ENCODE results near the gene SURF4.
"Not testable (repeated sequence)": the region's sequence is repeated elsewhere in the genome, so short reads cannot be mapped to it uniquely, and the experiment has no call there.

Gene SURF4

DNA sequence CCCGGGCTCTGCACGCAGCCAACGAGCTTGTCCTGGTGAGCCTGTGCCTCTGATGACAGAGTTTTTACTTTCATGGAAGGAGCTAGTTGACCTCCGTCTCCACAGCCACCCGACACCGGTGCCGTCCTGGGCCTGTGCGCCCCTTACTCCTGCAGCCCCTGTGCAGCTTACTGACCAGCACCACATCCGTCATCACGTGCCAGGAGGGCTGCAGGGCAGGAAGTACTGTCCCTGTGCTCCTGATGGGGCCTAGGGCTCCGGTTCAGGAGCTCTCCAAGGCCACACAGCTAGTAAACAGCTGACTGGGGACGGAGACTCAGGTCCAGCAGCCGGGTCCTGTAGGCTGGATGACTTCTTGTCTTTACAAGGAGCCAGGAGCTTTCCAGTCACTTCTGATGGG is 10.5 kb upstream of the SURF4 start:
- no peak overlapping the region for H3K4me3 Mint-ChIP-seq
- no peak overlapping the region for H3K27ac Mint-ChIP-seq
- no peaks in the 10 kb centered on the region for H3K9me3 Mint-ChIP-seq
- H3K4me1 Mint-ChIP-seq, result no peaks in the 10 kb centered on the region
- no peak for DNase-seq (ENCODE audit: low spot score in 2 of 2)
- ATAC-seq, result no peak
- H3K36me3 Mint-ChIP-seq, result no peaks in the 10 kb centered on the region

DNA sequence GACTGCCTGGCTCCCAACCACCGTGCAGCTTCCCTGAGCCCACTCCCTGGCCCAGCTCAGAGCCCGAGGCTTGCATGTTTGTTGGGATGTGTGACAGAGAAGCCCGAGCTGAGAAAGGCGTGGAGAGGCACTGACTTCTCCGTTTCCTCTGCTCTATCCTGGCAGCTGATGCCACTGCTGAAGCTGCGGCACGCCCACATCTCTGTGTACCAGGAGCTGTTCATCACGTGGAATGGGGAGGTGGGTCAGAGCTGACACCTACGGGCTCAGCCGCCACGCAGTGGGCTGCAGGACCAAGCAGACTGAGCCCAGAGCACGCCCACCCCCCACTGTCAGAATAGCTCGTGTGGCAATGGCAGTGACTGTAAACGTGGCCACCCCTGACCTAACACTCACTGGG is 9.6 kb upstream of the SURF4 start:
- H3K27ac Mint-ChIP-seq, result no peak overlapping the region
- DNase-seq (ENCODE audit: low spot score in 2 of 2) (no peak), ATAC-seq (no peak)
- H3K36me3 Mint-ChIP-seq, result no peaks in the 10 kb centered on the region
- H3K9me3 Mint-ChIP-seq, result no peaks in the 10 kb centered on the region
- H3K4me3 Mint-ChIP-seq, result no peak overlapping the region
- no peaks in the 10 kb centered on the region for H3K4me1 Mint-ChIP-seq

DNA sequence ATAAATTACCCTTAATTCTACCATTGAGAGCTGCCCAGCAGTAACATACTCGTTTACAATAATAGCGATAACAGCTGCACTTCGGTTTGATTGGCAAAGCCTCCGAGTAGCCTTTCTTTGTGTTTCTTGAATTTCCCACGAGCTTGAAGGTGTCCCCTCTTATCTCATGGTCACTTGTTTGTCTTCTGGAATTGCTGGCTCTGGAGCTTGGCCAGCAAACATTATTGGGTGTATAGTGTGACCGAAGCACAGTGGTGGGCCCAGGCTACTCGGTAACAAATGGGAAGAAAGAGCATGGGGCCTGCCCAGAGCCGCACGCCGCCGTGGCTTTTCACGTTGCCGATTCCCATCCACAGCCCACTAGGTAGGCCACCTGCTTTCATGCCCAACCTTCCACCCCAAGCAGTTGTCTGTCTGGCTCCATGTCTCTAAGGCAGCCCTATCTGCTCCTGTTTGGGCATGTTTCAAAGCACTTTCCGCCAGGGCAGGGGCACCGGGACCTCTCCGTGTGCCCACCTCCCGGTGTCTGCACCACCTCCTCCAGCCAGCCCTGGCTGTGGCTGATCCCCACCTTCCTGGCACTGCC is 9.0 kb upstream of the SURF4 start:
- Mint-ChIP-seq H3K4me1 (no peaks in the 10 kb centered on the region), H3K36me3 (no peaks in the 10 kb centered on the region), H3K9me3 (no peaks in the 10 kb centered on the region), H3K27ac (no peak overlapping the region), H3K4me3 (no peak overlapping the region)
- no peak for DNase-seq (ENCODE audit: low spot score in 2 of 2)
- no peak for ATAC-seq

DNA sequence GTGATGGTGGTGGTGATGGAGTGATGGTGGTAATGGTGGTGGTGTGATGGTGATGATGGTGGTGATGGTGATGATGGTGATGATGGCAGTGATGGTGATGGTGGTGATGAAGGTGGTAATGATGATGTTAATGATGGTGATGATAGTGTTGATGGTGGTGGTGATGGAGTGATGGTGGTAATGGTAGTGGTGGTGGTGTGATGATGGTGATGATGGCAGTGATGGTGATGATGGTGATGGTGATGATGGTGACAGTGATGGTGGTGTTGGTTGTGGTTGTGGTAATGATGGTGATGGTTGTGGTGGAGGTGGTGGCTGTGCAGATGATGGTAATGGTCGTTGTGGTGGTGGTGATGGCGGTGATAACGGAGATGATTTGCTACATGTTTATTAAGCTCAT is 7.6 kb upstream of the SURF4 start:
- no peak overlapping the region for H3K27ac Mint-ChIP-seq
- ATAC-seq, result no peak
- H3K36me3 Mint-ChIP-seq, result no peaks in the 10 kb centered on the region
- H3K4me1 Mint-ChIP-seq, result no peaks in the 10 kb centered on the region
- DNase-seq (ENCODE audit: low spot score in 2 of 2), result no peak
- no peaks in the 10 kb centered on the region for H3K9me3 Mint-ChIP-seq
- H3K4me3 Mint-ChIP-seq, result no peak overlapping the region

DNA sequence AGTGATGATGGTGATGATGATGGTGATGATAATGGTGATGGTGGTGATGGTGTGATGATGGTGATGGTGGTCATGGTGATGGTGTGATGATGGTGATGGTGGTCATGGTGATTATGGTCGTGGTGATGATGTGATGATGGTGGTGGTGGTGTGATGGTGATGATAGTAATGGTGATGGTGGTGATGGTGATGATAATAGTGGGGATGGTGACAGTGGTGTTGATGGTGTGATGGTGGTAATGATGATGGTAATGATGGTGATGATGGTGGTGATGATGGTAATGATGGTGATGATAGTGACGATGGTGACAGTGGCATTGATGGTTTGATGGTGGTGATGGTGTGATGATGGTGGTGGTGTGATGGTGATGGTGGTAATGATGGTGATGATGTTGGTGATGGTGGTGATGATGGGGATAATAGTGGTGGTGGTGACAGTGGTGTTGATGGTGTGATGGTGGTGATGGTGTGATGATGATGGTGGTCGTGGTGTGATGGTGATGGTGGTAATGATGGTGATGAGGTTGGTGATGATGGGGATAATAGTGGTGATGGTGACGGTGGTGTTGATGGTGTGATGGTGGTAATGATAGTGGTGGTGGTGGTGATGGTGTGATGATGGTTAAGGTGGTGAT is 6.8 kb upstream of the SURF4 start:
- H3K36me3 Mint-ChIP-seq, result no peaks in the 10 kb centered on the region
- peak; percentile 20 for ATAC-seq
- no peaks in the 10 kb centered on the region for H3K4me1 Mint-ChIP-seq
- DNase-seq (ENCODE audit: low spot score in 2 of 2), result no peak
- no peaks in the 10 kb centered on the region for H3K9me3 Mint-ChIP-seq
- H3K4me3 Mint-ChIP-seq, result no peak overlapping the region
- no peak overlapping the region for H3K27ac Mint-ChIP-seq

DNA sequence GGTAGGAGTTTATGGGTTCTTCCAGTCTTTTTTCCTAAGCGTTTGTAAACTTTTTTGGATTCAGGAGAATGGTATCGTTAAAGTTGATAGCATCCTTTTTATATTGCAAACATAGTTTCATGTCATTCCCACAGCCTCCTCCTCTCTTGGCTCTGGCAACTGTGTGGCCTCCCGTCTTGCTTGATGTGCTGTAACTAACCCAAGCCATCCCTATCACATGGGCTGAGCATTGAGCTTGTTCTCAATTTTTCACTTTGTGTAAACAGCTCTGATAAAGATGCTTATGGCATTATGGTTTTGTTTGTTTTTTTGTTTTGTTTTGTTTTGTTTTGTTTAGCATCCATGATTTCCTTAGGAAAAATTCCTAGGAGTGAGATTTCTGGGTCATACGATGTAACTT is 4.9 kb upstream of the SURF4 start:
- Mint-ChIP-seq H3K9me3 (no peaks in the 10 kb centered on the region), H3K4me1 (no peaks in the 10 kb centered on the region), H3K36me3 (no peaks in the 10 kb centered on the region), H3K27ac (no peak overlapping the region), H3K4me3 (no peak overlapping the region)
- ATAC-seq (no peak), DNase-seq (ENCODE audit: low spot score in 2 of 2) (no peak)

DNA sequence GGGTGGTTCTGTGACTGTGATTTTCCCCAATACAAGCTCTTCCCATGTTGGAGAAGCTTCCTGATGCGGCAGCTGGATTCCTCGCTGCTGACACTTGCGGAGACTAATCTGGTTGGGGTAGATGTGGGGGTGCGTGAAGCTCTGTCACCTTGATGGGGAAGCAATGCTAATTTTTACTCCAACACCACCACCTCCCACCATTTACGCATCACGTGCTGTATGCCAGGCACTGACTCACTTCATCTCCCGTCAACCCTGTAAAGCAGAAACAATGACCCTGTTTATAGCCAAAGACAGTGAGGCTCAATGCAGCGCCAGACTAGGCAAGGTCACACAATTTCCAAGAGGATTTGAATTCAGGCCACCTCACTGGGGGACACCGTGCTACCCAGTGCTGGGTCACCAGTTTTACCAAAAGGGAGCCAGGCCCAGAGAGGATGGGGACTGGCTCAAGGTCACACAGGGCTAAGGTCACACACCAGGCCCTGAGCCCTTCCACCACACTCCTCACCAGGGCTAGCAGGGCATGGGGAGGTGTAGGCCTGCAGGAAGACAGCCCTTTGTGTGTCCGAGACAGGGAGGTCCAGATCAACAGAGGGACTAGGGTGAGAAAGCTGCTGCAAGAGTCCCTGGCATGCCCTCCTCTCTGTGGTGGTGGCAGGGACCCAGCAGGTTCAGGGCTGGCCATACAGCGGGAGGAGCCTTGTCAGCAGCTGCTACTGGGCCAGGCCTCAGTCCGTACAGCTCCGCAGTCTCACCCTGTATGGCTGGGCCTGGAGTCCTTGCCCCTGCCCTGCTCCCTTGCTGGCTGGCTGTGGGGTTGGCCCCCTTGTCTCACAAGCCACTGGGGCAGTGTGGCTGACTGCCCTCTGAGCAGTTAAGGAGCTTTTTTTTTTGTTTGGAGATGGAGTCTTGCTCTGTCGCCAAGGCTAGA is 3.6 kb upstream of the SURF4 start:
- no peak for DNase-seq (ENCODE audit: low spot score in 2 of 2)
- Mint-ChIP-seq H3K4me1 (no peaks in the 10 kb centered on the region), H3K9me3 (no peaks in the 10 kb centered on the region), H3K4me3 (no peak overlapping the region), H3K27ac (no peak overlapping the region), H3K36me3 (peaks cover 10% of the 10 kb centered on the region)
- ATAC-seq, result no peak

DNA sequence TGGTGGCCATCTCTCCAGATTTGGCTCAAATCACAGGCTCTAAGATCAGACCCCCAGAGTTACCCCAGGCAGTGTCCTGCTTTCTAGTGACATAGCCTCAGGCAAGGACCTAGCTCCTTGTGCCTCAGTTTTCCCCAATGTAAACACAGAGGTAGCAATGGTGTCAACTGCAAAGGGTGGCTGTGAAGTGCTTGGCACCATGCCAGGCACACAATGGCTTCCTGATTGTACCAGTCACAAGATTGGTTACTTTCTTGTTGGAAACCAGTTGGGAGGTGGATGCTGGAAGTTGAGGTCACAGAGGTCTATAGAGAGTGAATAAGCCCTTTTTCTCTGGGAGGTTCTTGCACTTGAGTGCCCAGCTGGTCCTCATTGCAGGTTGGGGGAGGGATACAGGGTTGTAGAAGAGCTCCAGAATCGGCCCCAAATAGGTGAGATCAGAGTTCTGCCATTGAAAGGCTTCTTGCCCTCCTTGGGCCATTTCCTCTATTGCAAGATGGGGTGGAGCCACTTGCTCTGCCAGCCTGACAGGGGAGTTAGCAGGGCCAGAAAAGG is 2.6 kb upstream of the SURF4 start:
- Mint-ChIP-seq H3K4me1 (no peaks in the 10 kb centered on the region), H3K4me3 (no peak overlapping the region), H3K9me3 (no peaks in the 10 kb centered on the region), H3K36me3 (peaks cover 20% of the 10 kb centered on the region), H3K27ac (no peak overlapping the region)
- ATAC-seq (no peak), DNase-seq (ENCODE audit: low spot score in 2 of 2) (no peak)

DNA sequence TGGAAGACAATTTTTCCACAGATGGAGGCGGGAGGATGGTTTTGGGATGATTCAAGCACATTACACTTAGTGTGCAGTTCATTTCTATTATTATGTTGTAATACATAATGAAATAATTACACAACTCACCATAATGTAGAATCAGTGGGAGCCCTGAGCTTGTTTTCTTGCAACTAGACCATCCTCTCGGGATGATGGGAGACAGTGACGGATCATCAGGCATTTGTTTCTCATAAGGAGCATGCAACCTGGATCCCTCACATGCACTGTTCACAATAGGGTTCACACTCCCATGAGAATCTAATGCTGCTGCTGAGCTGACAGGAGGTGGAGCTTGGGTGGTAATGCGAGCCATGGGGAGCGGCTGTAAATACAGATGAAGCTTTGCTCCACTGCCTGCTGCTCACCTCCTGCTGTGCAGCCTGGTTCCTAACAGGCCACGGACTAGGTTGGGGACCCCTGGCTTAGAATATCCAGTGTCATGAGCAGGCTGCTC is 1.9 kb upstream of the SURF4 start:
- Mint-ChIP-seq H3K4me1 (peaks cover 7% of the 10 kb centered on the region), H3K4me3 (peak overlapping the region; percentile 89), H3K36me3 (peaks cover 27% of the 10 kb centered on the region), H3K9me3 (no peaks in the 10 kb centered on the region), H3K27ac (no peak overlapping the region)
- DNase-seq (ENCODE audit: low spot score in 2 of 2) (no peak), ATAC-seq (no peak)

DNA sequence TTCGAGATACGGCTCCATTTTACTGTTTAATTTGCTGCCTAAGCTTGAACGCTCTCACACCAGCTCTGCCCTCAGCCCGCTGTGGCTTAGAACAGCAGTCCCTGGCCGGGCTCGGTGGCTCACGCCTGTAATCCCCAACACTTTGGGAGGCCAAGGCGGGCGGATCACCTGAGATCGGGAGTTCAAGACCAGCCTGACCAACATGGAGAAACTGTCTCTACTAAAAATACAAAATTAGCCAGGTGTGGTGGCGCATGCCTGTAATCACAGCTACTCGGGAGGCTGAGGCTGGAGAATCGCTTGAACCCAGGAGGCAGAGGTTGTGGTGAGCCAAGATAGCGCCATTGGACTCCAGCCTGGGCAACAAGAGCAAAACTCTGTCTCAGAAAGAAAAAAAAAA is 1.4 kb upstream of the SURF4 start:
- peaks cover 32% of the 10 kb centered on the region for H3K36me3 Mint-ChIP-seq

DNA sequence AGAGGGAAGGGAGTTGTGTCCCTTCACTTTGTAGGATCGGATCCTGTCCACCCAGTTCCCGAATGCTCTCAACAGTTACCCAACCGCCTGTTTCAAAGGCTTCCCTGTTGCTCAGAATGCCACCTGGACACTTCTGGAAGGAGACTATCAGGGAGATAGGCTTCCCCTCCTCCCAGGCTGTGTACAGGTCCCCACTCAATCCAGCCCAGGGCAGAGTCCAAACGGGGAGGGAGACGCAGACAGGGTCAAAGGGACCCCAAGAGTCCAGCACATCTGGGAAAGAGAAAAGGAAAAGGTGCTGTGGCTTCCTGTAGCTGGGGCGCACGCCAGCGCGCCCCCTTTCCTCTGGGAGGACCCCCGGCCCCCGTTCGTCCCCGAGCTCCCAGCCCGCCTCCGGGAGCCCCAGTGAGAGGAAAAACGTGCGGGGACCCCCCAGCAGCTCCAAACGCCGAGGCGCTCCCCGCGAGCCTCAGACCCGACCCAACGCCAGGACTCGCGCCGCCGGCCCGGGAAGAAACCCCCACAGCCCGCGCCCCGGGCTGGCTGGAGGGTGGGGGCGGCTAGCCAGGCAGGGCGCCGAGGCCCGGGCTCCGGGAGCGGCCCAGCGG is 640 bp downstream of the SURF4 start:
- peak; percentile 31 to 78 for DNase-seq (ENCODE audit: low spot score in 2 of 2)
- ATAC-seq, result no peak
- no peaks in the 10 kb centered on the region for H3K9me3 Mint-ChIP-seq
- peak overlapping the region; percentile 98 for H3K27ac Mint-ChIP-seq
- H3K4me3 Mint-ChIP-seq, result peak overlapping the region; percentile 89
- H3K36me3 Mint-ChIP-seq, result peaks cover 52% of the 10 kb centered on the region
- peaks cover 32% of the 10 kb centered on the region for H3K4me1 Mint-ChIP-seq

More for the DNA sequence above, 1.4 kb upstream of the SURF4 start:
- not testable (repeated sequence) for H3K9me3 Mint-ChIP-seq; H3K27ac Mint-ChIP-seq; ATAC-seq; DNase-seq (ENCODE audit: low spot score in 2 of 2)
- H3K4me1 Mint-ChIP-seq, result peaks cover 12% of the 10 kb centered on the region
- peak overlapping the region; percentile 89 for H3K4me3 Mint-ChIP-seq

DNA sequence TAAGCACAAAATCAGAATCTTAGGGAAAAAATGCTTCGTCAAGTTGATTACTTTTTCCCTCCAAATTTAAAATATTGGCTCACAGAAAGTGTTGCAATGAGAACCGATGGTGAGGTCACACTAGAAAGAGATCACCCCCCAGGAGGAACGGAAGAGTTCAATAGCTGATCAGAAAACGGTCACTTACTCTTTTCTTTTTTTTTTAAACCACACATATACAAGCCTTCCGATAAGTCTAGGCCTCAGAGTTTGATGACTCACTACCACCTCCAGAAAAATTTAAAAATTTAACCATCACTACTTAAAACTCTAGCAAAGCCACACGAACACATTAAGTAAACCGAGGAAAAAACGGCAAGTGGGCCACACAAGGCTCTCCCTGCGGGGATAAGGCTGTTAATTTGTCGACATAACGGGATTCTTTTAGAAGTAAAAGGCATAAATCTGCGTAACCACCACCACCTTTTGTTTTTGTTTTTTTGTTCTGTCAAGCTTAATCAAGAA is 1.2 kb downstream of the SURF4 start:
- DNase-seq (ENCODE audit: low spot score in 2 of 2) (no peak), ATAC-seq (peak; percentile 44)
- no peaks in the 10 kb centered on the region for H3K9me3 Mint-ChIP-seq
- H3K4me3 Mint-ChIP-seq, result peak overlapping the region; percentile 89
- peaks cover 38% of the 10 kb centered on the region for H3K4me1 Mint-ChIP-seq
- H3K36me3 Mint-ChIP-seq, result peaks cover 58% of the 10 kb centered on the region
- H3K27ac Mint-ChIP-seq, result peak overlapping the region; percentile 98

DNA sequence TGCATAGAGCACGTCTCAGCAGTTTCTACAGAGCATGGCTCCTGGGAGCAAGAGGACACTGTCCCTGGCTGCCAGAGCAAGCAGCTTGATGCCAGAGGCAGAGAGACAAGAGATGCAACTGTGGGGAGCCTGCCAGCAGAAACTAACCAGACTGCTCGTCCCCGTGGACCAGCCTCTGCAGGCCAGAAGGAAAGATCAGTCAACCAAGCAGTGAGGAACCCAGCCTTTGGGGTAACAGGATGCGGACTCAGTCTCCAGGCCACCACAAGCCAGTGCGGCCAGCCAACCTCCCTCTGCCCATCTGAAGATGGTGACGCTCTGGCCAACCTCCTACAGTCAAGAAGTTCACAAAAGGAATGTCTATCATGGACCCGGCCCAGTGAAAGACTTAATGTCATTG is 3.7 kb downstream of the SURF4 start:
- peaks cover 83% of the 10 kb centered on the region for H3K36me3 Mint-ChIP-seq
- DNase-seq (ENCODE audit: low spot score in 2 of 2), result peak in 1 of 2 donors; percentile 67
- peak overlapping the region; percentile 89 for H3K4me3 Mint-ChIP-seq
- no peaks in the 10 kb centered on the region for H3K9me3 Mint-ChIP-seq
- peaks cover 60% of the 10 kb centered on the region for H3K4me1 Mint-ChIP-seq
- H3K27ac Mint-ChIP-seq, result peak overlapping the region; percentile 98
- ATAC-seq, result no peak

DNA sequence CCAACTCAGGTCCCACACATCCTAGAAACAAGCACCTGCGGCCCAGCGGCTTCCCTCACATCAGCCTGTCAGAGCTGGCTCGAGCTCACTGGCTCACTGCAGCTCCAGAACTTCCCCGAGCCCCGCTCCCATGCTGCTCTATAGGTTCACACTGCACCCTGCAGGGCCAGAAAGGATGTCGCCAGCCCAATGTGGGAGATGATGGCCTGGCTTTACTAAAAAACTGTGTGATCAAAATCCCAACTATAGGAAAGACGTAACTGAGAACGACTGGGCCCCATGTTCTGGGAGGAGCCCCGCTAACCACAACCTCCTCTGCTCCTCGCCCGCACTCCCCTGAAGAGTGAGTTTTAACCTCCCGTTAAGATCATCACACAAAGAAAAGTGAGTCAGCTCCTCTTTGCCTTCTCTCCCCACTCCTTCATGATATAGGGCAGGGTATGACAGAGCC is 4.6 kb downstream of the SURF4 start:
- Mint-ChIP-seq H3K27ac (peak overlapping the region; percentile 98), H3K4me3 (peak overlapping the region; percentile 89), H3K4me1 (peaks cover 69% of the 10 kb centered on the region), H3K36me3 (peaks cover 92% of the 10 kb centered on the region), H3K9me3 (no peaks in the 10 kb centered on the region)
- DNase-seq (ENCODE audit: low spot score in 2 of 2) (peak; percentile 46 to 86), ATAC-seq (peak; percentile 73)

DNA sequence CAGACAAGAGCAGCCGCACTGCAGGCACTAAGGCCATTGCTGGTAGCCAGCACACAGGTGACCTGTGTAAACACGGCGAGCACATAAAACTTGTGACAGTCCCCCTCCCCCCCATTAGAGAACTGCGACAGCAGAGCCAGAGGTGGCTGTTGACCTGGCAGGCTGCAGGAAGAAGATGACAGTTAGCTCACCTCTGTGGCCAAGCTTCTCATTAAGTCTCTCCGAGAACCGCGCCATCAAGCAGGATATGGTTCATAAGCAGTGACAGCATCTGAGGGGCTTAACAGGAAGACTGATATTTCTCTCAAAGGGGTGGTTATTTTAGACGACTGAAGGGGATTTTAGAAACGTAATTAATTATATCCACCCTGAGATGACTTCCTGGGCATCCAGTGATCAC is 5.2 kb downstream of the SURF4 start:
- Mint-ChIP-seq H3K9me3 (no peaks in the 10 kb centered on the region), H3K4me3 (peak overlapping the region; percentile 89), H3K36me3 (peaks cover 98% of the 10 kb centered on the region), H3K27ac (peak overlapping the region; percentile 98), H3K4me1 (peaks cover 69% of the 10 kb centered on the region)
- ATAC-seq (peak; percentile 53), DNase-seq (ENCODE audit: low spot score in 2 of 2) (peak in 1 of 2 donors; percentile 76)

All from stimulated activated effector memory CD8-positive, alpha-beta T cell treated with anti-CD3 and anti-CD28 coated beads, Interleukin-12 subunit alpha, Interleukin-12 subunit beta, amount 100 ng/mL, for 72 hours (primary cell).